ENCODE measurements around the gene IQGAP2. TPM values are rescaled to one million over a fixed set of nuclear protein-coding genes. Genes with fewer than 3 reads are reported as not detected.
"Not testable (repeated sequence)": the region's sequence is repeated elsewhere in the genome, so short reads cannot be mapped to it uniquely, and the experiment has no call there.

IQGAP2 gene
- total RNA-seq, 1 experiment from 2014 or later = not detected

- Histone ChIP-seq H3K4me2 (ENCODE audit: low read length) (no peak overlapping the region), H3K36me3 (ENCODE audit: low read depth, low read length) (no peaks in the 10 kb centered on the region), H3K79me2 (ENCODE audit: low read length) (no peaks in the 10 kb centered on the region), H4K20me1 (ENCODE audit: low read length) (no peaks in the 10 kb centered on the region), H3K4me1 (ENCODE audit: insufficient read depth, low read length) (no peaks in the 10 kb centered on the region), H3K9me2 (replicated peaks; ENCODE audit: low read length) (no peaks in the 10 kb centered on the region), H2AFZ (ENCODE audit: low read length) (no peak overlapping the region), H3K27ac (ENCODE audit: low read length) (no peak overlapping the region), H3F3A (ENCODE audit: low read length, unreplicated experiment) (no peaks in the 10 kb centered on the region), H3K4me3 (ENCODE audit: low read length) (no peak overlapping the region), H3K27me3 (ENCODE audit: low read length) (no peaks in the 10 kb centered on the region), H3K9me3 (ENCODE audit: low read length) (no peaks in the 10 kb centered on the region), H3K9ac (ENCODE audit: low read length) (no peak overlapping the region)
- BruUV-seq (replicated peaks) = no TSS peak
- TF ChIP-seq CTCF (conservative IDR thresholded peaks at IDR 0.05; ENCODE audit: low read depth, low read length) (no peak), EZH2phosphoT487 (IDR thresholded peaks at IDR 0.05; ENCODE audit: borderline replicate concordance, low read length) (no peak), EZH2 (IDR thresholded peaks at IDR 0.05; ENCODE audit: low read length, unreplicated experiment) (no peak)
- ChIA-PET POLR2A (ENCODE audit: unreplicated experiment) (no interaction called here), CTCF (no interaction called here)
- intact Hi-C loops (cut with micrococcal nuclease) = no loop called here
- DNase-seq (no peak), ATAC-seq (no peak)
Measured at GRCh38 chr5:76677849-76678472, 274.9 kb downstream of the IQGAP2 start.

GRCh38 chr5:76679231-76679630 lies 276.1 kb downstream of the IQGAP2 start:
- H2AFZ ChIP-seq (ENCODE audit: low read length) = no peak overlapping the region
- ATAC-seq (no peak), DNase-seq (no peak)
- ChIA-PET CTCF (no interaction called here), POLR2A (ENCODE audit: unreplicated experiment) (no interaction called here)
- no peaks in the 10 kb centered on the region; the same call in 1 of the 2 replicates for H3K4me1 ChIP-seq (ENCODE audit: insufficient read depth, low read length)
- TF ChIP-seq CTCF (conservative IDR thresholded peaks at IDR 0.05; ENCODE audit: low read depth, low read length) (no peak), EZH2 (IDR thresholded peaks at IDR 0.05; ENCODE audit: low read length, unreplicated experiment) (no peak), EZH2phosphoT487 (IDR thresholded peaks at IDR 0.05; ENCODE audit: borderline replicate concordance, low read length) (no peak)
- H3K4me2 ChIP-seq (ENCODE audit: low read length) = no peak overlapping the region
- H3K9me3 ChIP-seq (ENCODE audit: low read length) = no peaks in the 10 kb centered on the region
- no peaks in the 10 kb centered on the region for H3K36me3 ChIP-seq (ENCODE audit: low read depth, low read length)
- H3K27ac ChIP-seq (ENCODE audit: low read length) = no peak overlapping the region
- H3K79me2 ChIP-seq (ENCODE audit: low read length) = no peaks in the 10 kb centered on the region
- H3K9ac ChIP-seq (ENCODE audit: low read length) = no peak overlapping the region
- no peak overlapping the region for H3K4me3 ChIP-seq (ENCODE audit: low read length)
- no peaks in the 10 kb centered on the region for H3K27me3 ChIP-seq (ENCODE audit: low read length)
- H3F3A ChIP-seq (ENCODE audit: low read length, unreplicated experiment) = no peaks in the 10 kb centered on the region
- no TSS peak for BruUV-seq (replicated peaks)
- H4K20me1 ChIP-seq (ENCODE audit: low read length) = no peaks in the 10 kb centered on the region
- intact Hi-C loops (cut with micrococcal nuclease) = no loop called here
- no peaks in the 10 kb centered on the region for H3K9me2 ChIP-seq (replicated peaks; ENCODE audit: low read length)

GRCh38 chr5:76680826-76681225 lies 277.7 kb downstream of the IQGAP2 start:
- H2AFZ ChIP-seq (ENCODE audit: low read length); POLR2A ChIA-PET (ENCODE audit: unreplicated experiment); H3K4me2 ChIP-seq (ENCODE audit: low read length); H4K20me1 ChIP-seq (ENCODE audit: low read length); BruUV-seq (replicated peaks); H3K79me2 ChIP-seq (ENCODE audit: low read length); DNase-seq; H3K27ac ChIP-seq (ENCODE audit: low read length); CTCF ChIA-PET; H3K4me3 ChIP-seq (ENCODE audit: low read length); ATAC-seq; H3K9me2 ChIP-seq (replicated peaks; ENCODE audit: low read length); H3K9me3 ChIP-seq (ENCODE audit: low read length); H3K4me1 ChIP-seq (ENCODE audit: insufficient read depth, low read length); intact Hi-C loops (cut with micrococcal nuclease); H3K9ac ChIP-seq (ENCODE audit: low read length); H3F3A ChIP-seq (ENCODE audit: low read length, unreplicated experiment); H3K27me3 ChIP-seq (ENCODE audit: low read length); H3K36me3 ChIP-seq (ENCODE audit: low read depth, low read length): not testable (repeated sequence)

Measured in PC-3 (cell line).